HL-60 (cell line): ENCODE results near the gene ITPR3.

Experiments used
- DNase-seq, 2 experiments: peaks; one replicate each; pipeline ENCODE4 v3.0.0-alpha.2; 2010 to 2020; ENCODE audit warnings: low read depth in 1 of 2, low spot score in 1 of 2
- H3K27ac ChIP-seq: fragments of 250-450 bp; sonication (Bioruptor Pico); replicated peaks from 2 replicates; pipeline ENCODE4 v1.5.1; 2020; ENCODE audit warnings: mild to moderate bottlenecking, moderate library complexity
- H3K27me3 ChIP-seq: fragments of 250-450 bp; sonication (Bioruptor Pico); 2 replicates; pipeline ENCODE4 v1.5.1; 2021; ENCODE audit warnings: mild to moderate bottlenecking, moderate library complexity; ENCODE audit not compliant: insufficient read depth, poor library complexity, severe bottlenecking
- H3K4me3 ChIP-seq: replicated peaks from 2 replicates; pipeline ENCODE4 v1.5.1; 2011; ENCODE audit warnings: mild to moderate bottlenecking, control low read depth, low read length; ENCODE audit not compliant: insufficient read depth
- CTCF ChIP-seq: IDR thresholded peaks from one replicate; pipeline ENCODE4 v1.5.1; 2011; ENCODE audit warnings: low read length, control low read depth, inconsistent platforms; ENCODE audit not compliant: insufficient read depth
- GABPA ChIP-seq: IDR thresholded peaks from 2 replicates; pipeline ENCODE4 v1.6.1; 2012; ENCODE audit warnings: low read depth
- POLR2AphosphoS5 ChIP-seq: IDR thresholded peaks from 2 replicates; pipeline ENCODE4 v1.6.1; 2012; ENCODE audit warnings: low read depth
- REST ChIP-seq: IDR thresholded peaks from 2 replicates; pipeline ENCODE4 v1.6.1; 2012; ENCODE audit warnings: low read depth; ENCODE audit not compliant: insufficient replicate concordance
- SPI1 ChIP-seq: IDR thresholded peaks from 2 replicates; pipeline ENCODE4 v1.6.1; 2012; ENCODE audit warnings: low read depth, mild to moderate bottlenecking, borderline replicate concordance

Gene ITPR3

GRCh38 chr6:33732385-33732784 lies 111.3 kb downstream of the ITPR3 start:
- TF ChIP-seq CTCF (no peak), GABPA (no peak), SPI1 (no peak), REST (no peak), POLR2AphosphoS5 (no peak)
- Histone ChIP-seq H3K27ac (no peak overlapping the region), H3K4me3 (no peak overlapping the region), H3K27me3 (no peaks in the 10 kb centered on the region)
- DNase-seq: no peak

GRCh38 chr6:33732817-33733708 lies 111.9 kb downstream of the ITPR3 start:
- Histone ChIP-seq H3K27ac (no peak overlapping the region), H3K27me3 (no peaks in the 10 kb centered on the region), H3K4me3 (no peak overlapping the region)
- no peak for TF ChIP-seq REST
- DNase-seq: no peak

- no peaks in the 10 kb centered on the region for H3K27me3 ChIP-seq
- no peak for DNase-seq
- TF ChIP-seq REST (no peak), POLR2AphosphoS5 (no peak), GABPA (no peak), SPI1 (no peak)
- H3K4me3 ChIP-seq: no peak overlapping the region
- H3K27ac ChIP-seq: no peak overlapping the region
These were observed 112.5 kb downstream of the ITPR3 start for GRCh38 chr6:33733709-33734007.

- no peak overlapping the region for H3K27ac ChIP-seq
- no peak for DNase-seq
- no peaks in the 10 kb centered on the region for H3K27me3 ChIP-seq
- no peak overlapping the region for H3K4me3 ChIP-seq
- TF ChIP-seq CTCF: no peak
- TF ChIP-seq SPI1: no peak
- TF ChIP-seq POLR2AphosphoS5: no peak
These were observed 114.1 kb downstream of the ITPR3 start for GRCh38 chr6:33735216-33735615.
